GM19043 (cell line): ENCODE data around the gene TUG1.

Source experiments
- ATAC-seq: cut with Tn5 transposase; IDR thresholded peaks from one replicate; pipeline ENCODE4 v1.9.1; 2021; ENCODE audit warnings: low read depth; ENCODE audit not compliant: unreplicated experiment

TUG1 gene

GRCh38 chr22:30968924-30969531 lies at the start of gene TUG1:
Gene TUG1, plus strand, starts transcription at chr22:30969265.
- peak; percentile 91 for ATAC-seq

- ATAC-seq: no peak
Observed at GRCh38 chr22:30919973-30920372, 49.1 kb upstream of the TUG1 start.

GRCh38 chr22:30920407-30920806 lies 48.7 kb upstream of the TUG1 start:
- no peak for ATAC-seq

GRCh38 chr22:30921108-30921507 lies 48.0 kb upstream of the TUG1 start:
- ATAC-seq: no peak

GRCh38 chr22:30922151-30922611 lies 46.9 kb upstream of the TUG1 start:
- no peak for ATAC-seq

GRCh38 chr22:30923168-30923900 lies 45.7 kb upstream of the TUG1 start:
- ATAC-seq: no peak

GRCh38 chr22:30925667-30926066 lies 43.4 kb upstream of the TUG1 start:
- ATAC-seq: no peak

- no peak for ATAC-seq
Observed at GRCh38 chr22:30926706-30927105, 42.4 kb upstream of the TUG1 start.

- ATAC-seq: no peak
Observed at GRCh38 chr22:30927806-30928205, 41.3 kb upstream of the TUG1 start.

GRCh38 chr22:30928401-30928800 lies 40.7 kb upstream of the TUG1 start:
- ATAC-seq: no peak

- ATAC-seq: no peak
Observed at GRCh38 chr22:30930228-30930627, 38.8 kb upstream of the TUG1 start.

- no peak for ATAC-seq
Observed at GRCh38 chr22:30931541-30932300, 37.3 kb upstream of the TUG1 start.

- no peak for ATAC-seq
Observed at GRCh38 chr22:30932661-30933060, 36.4 kb upstream of the TUG1 start.

- ATAC-seq: no peak
Observed at GRCh38 chr22:30933457-30933856, 35.6 kb upstream of the TUG1 start.

- ATAC-seq: no peak
Observed at GRCh38 chr22:30934053-30934452, 35.0 kb upstream of the TUG1 start.

- no peak for ATAC-seq
Observed at GRCh38 chr22:30940685-30941362, 28.2 kb upstream of the TUG1 start.

- ATAC-seq: no peak
Observed at GRCh38 chr22:30941363-30941740, 27.7 kb upstream of the TUG1 start.

GRCh38 chr22:30943368-30943767 lies 25.7 kb upstream of the TUG1 start:
- ATAC-seq: no peak

- no peak for ATAC-seq
Observed at GRCh38 chr22:30944986-30945385, 24.1 kb upstream of the TUG1 start.

GRCh38 chr22:30945653-30946052 lies 23.4 kb upstream of the TUG1 start:
- ATAC-seq: no peak

GRCh38 chr22:30946354-30946753 lies 22.7 kb upstream of the TUG1 start:
- ATAC-seq: no peak
